PC-9 (cell line): ENCODE data around the gene CHSY1. TPM values are rescaled to one million over a fixed set of nuclear protein-coding genes. Genes with fewer than 3 reads are reported as not detected.

ENCODE experiments used
- BruUV-seq: library from RNA; stranded (reverse); fragments of 400-500 nt; replicated peaks from 2 replicates; lab custom pipeline; 2021; lab: Mats Ljungman, UMichigan
- CTCF ChIA-PET: fragments of 300-600 bp; sonication (Branson Sonifier 250); formaldehyde crosslinking; loops from one replicate; lab custom pipeline; 2022; ENCODE audit warnings: antibody characterized with exemption; lab: Charles Lee
- POLR2A ChIA-PET: fragments of 300-600 bp; sonication (Branson Sonifier 250); formaldehyde crosslinking; loops from one replicate; lab custom pipeline; 2022; ENCODE audit warnings: antibody characterized with exemption; ENCODE audit not compliant: unreplicated experiment; lab: Charles Lee
- DNase-seq, 2 experiments: peaks; one replicate each; pipeline versions ENCODE4 v3.0.0 to v3.0.0-alpha.2; 2015 to 2022; ENCODE audit warnings: mixed read lengths in 1 of 2
- H2AFZ ChIP-seq: fragments of 200-600 bp; sonication (generic); 2 replicates; pipeline ENCODE4 v1.8.1; 2017; ENCODE audit warnings: antibody characterized with exemption
- H3F3A ChIP-seq: fragments of 200-600 bp; sonication (generic); 2 replicates; pipeline ENCODE4 v1.8.1; 2017; ENCODE audit warnings: antibody characterized with exemption, mild to moderate bottlenecking, low read depth; ENCODE audit not compliant: insufficient read depth
- H3K27ac ChIP-seq: fragments of 200-600 bp; sonication (generic); 2 replicates; pipeline ENCODE4 v1.6.1; 2016; ENCODE audit warnings: mixed run types
- H3K27me3 ChIP-seq: fragments of 200-600 bp; sonication (generic); 2 replicates; pipeline ENCODE4 v1.6.1; 2016; ENCODE audit warnings: low read depth, mixed run types; ENCODE audit not compliant: insufficient read depth
- H3K36me3 ChIP-seq: fragments of 200-600 bp; sonication (generic); 2 replicates; pipeline ENCODE4 v1.6.1; 2016; ENCODE audit warnings: low read depth, mixed run types
- H3K4me1 ChIP-seq: fragments of 200-600 bp; sonication (generic); replicated peaks from 2 replicates; pipeline ENCODE4 v1.6.1; 2016; ENCODE audit warnings: mixed run types; ENCODE audit not compliant: insufficient read depth
- H3K4me2 ChIP-seq: fragments of 200-600 bp; sonication (generic); 2 replicates; pipeline ENCODE4 v1.6.1; 2017; ENCODE audit warnings: mixed run types
- H3K4me3 ChIP-seq: fragments of 200-600 bp; sonication (generic); 2 replicates; pipeline ENCODE4 v1.6.1; 2016; ENCODE audit warnings: mixed run types
- H3K79me2 ChIP-seq: fragments of 200-600 bp; sonication (generic); 2 replicates; pipeline ENCODE4 v1.6.1; 2017; ENCODE audit warnings: low read depth, mixed run types
- H3K9me2 ChIP-seq: fragments of 200-600 bp; sonication (generic); 2 replicates; pipeline ENCODE4 v1.8.1; 2017; ENCODE audit warnings: mild to moderate bottlenecking; ENCODE audit not compliant: insufficient read depth
- H3K9me3 ChIP-seq: fragments of 200-600 bp; sonication (generic); 2 replicates; pipeline ENCODE4 v1.8.1; 2016; ENCODE audit warnings: low read depth; ENCODE audit not compliant: insufficient read depth
- H4K20me1 ChIP-seq: fragments of 200-600 bp; sonication (generic); 2 replicates; pipeline ENCODE4 v1.8.1; 2017; ENCODE audit not compliant: insufficient read depth
- EZH2 ChIP-seq: fragments of 200-600 bp; sonication (generic); IDR thresholded peaks from 2 replicates; pipeline ENCODE4 v1.8.0; 2017; ENCODE audit warnings: antibody characterized with exemption, low read depth
- intact Hi-C: fragments of 100-400 bp; cut with micrococcal nuclease; formaldehyde crosslinking; loops from one replicate; pipeline ENCODE4 v1.10.0; 2022; ENCODE audit not compliant: unreplicated experiment
- total RNA-seq: library from RNA; stranded (reverse); gene quantifications from 2 replicates; pipeline ENCODE4 v1.2.3, GENCODE V29; 2021
- TF ChIP-seq, protein P1 (sequence below): fragments of 200-600 bp; sonication (generic); conservative IDR thresholded peaks from 2 replicates; pipeline ENCODE4 v1.6.1; 2017; ENCODE audit warnings: mixed run types, antibody characterized with exemption, mild to moderate bottlenecking, moderate library complexity

CHSY1 gene
- total RNA-seq, 1 experiment from 2014 or later = 10.7 TPM

DNA sequence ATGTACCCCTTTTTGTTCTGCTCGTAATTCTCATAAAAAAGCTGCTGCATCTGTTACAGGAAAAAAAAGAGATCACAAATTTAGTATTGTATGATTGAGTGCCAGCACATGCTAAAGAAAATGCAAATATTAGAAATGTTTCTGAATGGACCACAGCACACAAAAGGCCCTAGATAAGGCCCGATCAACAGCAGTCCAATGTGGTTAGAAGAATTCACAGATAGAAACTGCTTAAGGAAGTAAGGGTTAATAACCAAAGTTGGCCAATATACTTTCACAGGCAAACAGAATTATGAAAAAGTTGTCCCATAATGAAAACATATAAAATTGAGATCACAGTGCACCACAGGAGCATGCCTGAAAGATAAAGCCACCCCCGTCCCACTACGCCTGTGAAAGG is 72.9 kb downstream of the CHSY1 start:
- ChIA-PET CTCF (no interaction called here), POLR2A (no interaction called here)
- intact Hi-C loops = no loop called here
- H3K4me3 ChIP-seq = no peak overlapping the region
- H3K4me2 ChIP-seq = no peak overlapping the region
- H3K27ac ChIP-seq = no peak overlapping the region
- TF ChIP-seq, protein P1, sequence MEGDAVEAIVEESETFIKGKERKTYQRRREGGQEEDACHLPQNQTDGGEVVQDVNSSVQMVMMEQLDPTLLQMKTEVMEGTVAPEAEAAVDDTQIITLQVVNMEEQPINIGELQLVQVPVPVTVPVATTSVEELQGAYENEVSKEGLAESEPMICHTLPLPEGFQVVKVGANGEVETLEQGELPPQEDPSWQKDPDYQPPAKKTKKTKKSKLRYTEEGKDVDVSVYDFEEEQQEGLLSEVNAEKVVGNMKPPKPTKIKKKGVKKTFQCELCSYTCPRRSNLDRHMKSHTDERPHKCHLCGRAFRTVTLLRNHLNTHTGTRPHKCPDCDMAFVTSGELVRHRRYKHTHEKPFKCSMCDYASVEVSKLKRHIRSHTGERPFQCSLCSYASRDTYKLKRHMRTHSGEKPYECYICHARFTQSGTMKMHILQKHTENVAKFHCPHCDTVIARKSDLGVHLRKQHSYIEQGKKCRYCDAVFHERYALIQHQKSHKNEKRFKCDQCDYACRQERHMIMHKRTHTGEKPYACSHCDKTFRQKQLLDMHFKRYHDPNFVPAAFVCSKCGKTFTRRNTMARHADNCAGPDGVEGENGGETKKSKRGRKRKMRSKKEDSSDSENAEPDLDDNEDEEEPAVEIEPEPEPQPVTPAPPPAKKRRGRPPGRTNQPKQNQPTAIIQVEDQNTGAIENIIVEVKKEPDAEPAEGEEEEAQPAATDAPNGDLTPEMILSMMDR = no peak
- TF ChIP-seq EZH2 = no peak
- no peaks in the 10 kb centered on the region for H3K4me1 ChIP-seq
- H3K36me3 ChIP-seq = no peaks in the 10 kb centered on the region
- H3K27me3 ChIP-seq = no peaks in the 10 kb centered on the region
- H3K79me2 ChIP-seq = 0 out of 2 replicates have a peak, but pooled peaks cover 4% of the 10 kb centered on the region
- no peak for DNase-seq
- no TSS peak for BruUV-seq
- H4K20me1 ChIP-seq = no peaks in the 10 kb centered on the region
- H3K9me2 ChIP-seq = no peaks in the 10 kb centered on the region
- H3F3A ChIP-seq = no peaks in the 10 kb centered on the region
- no peak overlapping the region for H2AFZ ChIP-seq
- no peaks in the 10 kb centered on the region for H3K9me3 ChIP-seq

DNA sequence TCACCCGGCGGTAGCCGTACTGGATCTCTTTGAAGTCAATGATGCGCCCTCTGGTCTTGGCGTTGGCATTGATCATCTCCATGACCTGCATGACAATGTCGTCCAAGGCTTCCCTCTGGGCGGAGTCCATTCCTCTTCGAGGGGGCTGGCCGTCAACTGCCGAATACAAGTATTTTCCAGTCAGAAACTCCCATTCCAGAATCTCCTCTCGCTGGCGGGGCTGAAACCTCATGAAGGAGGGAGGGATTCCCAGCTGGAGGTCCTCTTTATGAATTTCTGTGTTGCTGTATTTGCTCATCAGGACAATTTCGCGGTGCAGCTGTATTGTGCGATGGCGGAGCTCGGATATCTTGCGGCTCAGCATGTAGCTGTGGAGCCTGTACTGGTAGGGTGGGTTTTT is 73.4 kb downstream of the CHSY1 start:
- no peaks in the 10 kb centered on the region for H3F3A ChIP-seq
- H3K79me2 ChIP-seq = 0 out of 2 replicates have a peak, but pooled peaks cover 4% of the 10 kb centered on the region
- TF ChIP-seq, protein P1 = no peak
- TF ChIP-seq EZH2 = no peak
- no peak overlapping the region for H2AFZ ChIP-seq
- DNase-seq = no peak
- no peaks in the 10 kb centered on the region for H3K9me3 ChIP-seq
- H3K9me2 ChIP-seq = no peaks in the 10 kb centered on the region
- H4K20me1 ChIP-seq = no peaks in the 10 kb centered on the region
- no peaks in the 10 kb centered on the region for H3K36me3 ChIP-seq
- no peak overlapping the region for H3K27ac ChIP-seq
- BruUV-seq = no TSS peak
- no peaks in the 10 kb centered on the region for H3K4me1 ChIP-seq
- ChIA-PET CTCF (no interaction called here), POLR2A (no interaction called here)
- H3K27me3 ChIP-seq = no peaks in the 10 kb centered on the region
- no peak overlapping the region for H3K4me3 ChIP-seq
- no peak overlapping the region for H3K4me2 ChIP-seq
- intact Hi-C loops = no loop called here

DNA sequence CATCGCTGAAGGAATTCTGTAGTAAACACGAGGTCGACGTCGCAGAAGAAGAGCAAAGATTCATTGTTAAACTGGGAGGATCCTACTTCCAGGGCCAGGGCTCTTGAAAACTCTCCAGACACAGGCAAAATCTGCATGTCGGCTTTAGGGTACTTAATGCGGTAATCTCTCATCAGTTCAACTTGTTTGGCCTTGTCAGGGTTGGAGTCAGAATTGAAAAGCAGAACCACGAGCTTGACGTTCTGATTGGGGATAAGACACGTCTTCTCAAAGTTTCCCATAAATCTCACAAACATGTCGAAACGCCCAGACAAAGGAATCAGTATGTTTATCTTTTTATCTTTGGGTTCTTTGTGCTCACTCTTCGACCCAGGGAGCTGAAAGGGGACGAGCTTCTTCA is 74.0 kb downstream of the CHSY1 start:
- Histone ChIP-seq H3K36me3 (no peaks in the 10 kb centered on the region), H3K4me1 (no peaks in the 10 kb centered on the region), H3K27ac (no peak overlapping the region), H3K9me3 (no peaks in the 10 kb centered on the region), H3F3A (no peaks in the 10 kb centered on the region), H4K20me1 (no peaks in the 10 kb centered on the region), H3K27me3 (no peaks in the 10 kb centered on the region), H2AFZ (no peak overlapping the region), H3K79me2 (0 out of 2 replicates have a peak, but pooled peaks cover 4% of the 10 kb centered on the region), H3K9me2 (no peaks in the 10 kb centered on the region), H3K4me2 (no peak overlapping the region), H3K4me3 (no peak overlapping the region)
- ChIA-PET CTCF (no interaction called here), POLR2A (no interaction called here)
- TF ChIP-seq, protein P1 = no peak
- no peak for TF ChIP-seq EZH2
- no peak for DNase-seq
- BruUV-seq = no TSS peak
- intact Hi-C loops = no loop called here
